Fibroblast of gingiva (primary cell): ENCODE data around the gene DPYSL3.

ENCODE experiments used
- DNase-seq: peaks from one replicate; pipeline ENCODE4 v3.0.0-alpha.2; 2011; ENCODE audit warnings: low read depth

Gene DPYSL3

GRCh38 chr5:147512659-147513379 is 3.0 kb upstream of the DPYSL3 start:
- DNase-seq = no peak

GRCh38 chr5:147510885-147511284 is 1.0 kb upstream of the DPYSL3 start:
- DNase-seq = no peak

- DNase-seq = peak; percentile 6
Observed at GRCh38 chr5:147509041-147509709, 693 bp downstream of the DPYSL3 start.

GRCh38 chr5:147508711-147509040 is 1.2 kb downstream of the DPYSL3 start:
- peak; percentile 2 for DNase-seq

GRCh38 chr5:147507480-147508126 is 2.3 kb downstream of the DPYSL3 start:
- peak; percentile 68 for DNase-seq

- no peak for DNase-seq
Observed at GRCh38 chr5:147504535-147504934, 5.3 kb downstream of the DPYSL3 start.

GRCh38 chr5:147504011-147504410 is 5.9 kb downstream of the DPYSL3 start:
- DNase-seq = peak; percentile 62

GRCh38 chr5:147490989-147491388 is 18.9 kb downstream of the DPYSL3 start:
- DNase-seq = no peak

GRCh38 chr5:147487031-147487750 is 22.7 kb downstream of the DPYSL3 start:
- no peak for DNase-seq

GRCh38 chr5:147485814-147486213 is 24.1 kb downstream of the DPYSL3 start:
- no peak for DNase-seq

GRCh38 chr5:147485046-147485445 is 24.8 kb downstream of the DPYSL3 start:
- peak; percentile 83 for DNase-seq

- DNase-seq = peak; percentile 62
Observed at GRCh38 chr5:147484708-147485020, 25.2 kb downstream of the DPYSL3 start.

GRCh38 chr5:147483961-147484707 is 25.7 kb downstream of the DPYSL3 start:
- DNase-seq = peak; percentile 96

GRCh38 chr5:147483188-147483790 is 26.6 kb downstream of the DPYSL3 start:
- no peak for DNase-seq

- DNase-seq = no peak
Observed at GRCh38 chr5:147482706-147483180, 27.1 kb downstream of the DPYSL3 start.

GRCh38 chr5:147481874-147482705 is 27.8 kb downstream of the DPYSL3 start:
- peak; percentile 30 for DNase-seq

GRCh38 chr5:147481376-147481775 is 28.5 kb downstream of the DPYSL3 start:
- peak; percentile 52 for DNase-seq

GRCh38 chr5:147479949-147480348 is 29.9 kb downstream of the DPYSL3 start:
- no peak for DNase-seq

- DNase-seq = no peak
Observed at GRCh38 chr5:147479444-147479843, 30.4 kb downstream of the DPYSL3 start.

- no peak for DNase-seq
Observed at GRCh38 chr5:147474140-147474539, 35.7 kb downstream of the DPYSL3 start.
